Measurements from ENCODE around the gene ULBP3. TPM values are rescaled to one million over a fixed set of nuclear protein-coding genes. Genes with fewer than 3 reads are reported as not detected.

ULBP3 gene
- total RNA-seq, 1 experiment from 2014 or later: 4.0 TPM

DNA sequence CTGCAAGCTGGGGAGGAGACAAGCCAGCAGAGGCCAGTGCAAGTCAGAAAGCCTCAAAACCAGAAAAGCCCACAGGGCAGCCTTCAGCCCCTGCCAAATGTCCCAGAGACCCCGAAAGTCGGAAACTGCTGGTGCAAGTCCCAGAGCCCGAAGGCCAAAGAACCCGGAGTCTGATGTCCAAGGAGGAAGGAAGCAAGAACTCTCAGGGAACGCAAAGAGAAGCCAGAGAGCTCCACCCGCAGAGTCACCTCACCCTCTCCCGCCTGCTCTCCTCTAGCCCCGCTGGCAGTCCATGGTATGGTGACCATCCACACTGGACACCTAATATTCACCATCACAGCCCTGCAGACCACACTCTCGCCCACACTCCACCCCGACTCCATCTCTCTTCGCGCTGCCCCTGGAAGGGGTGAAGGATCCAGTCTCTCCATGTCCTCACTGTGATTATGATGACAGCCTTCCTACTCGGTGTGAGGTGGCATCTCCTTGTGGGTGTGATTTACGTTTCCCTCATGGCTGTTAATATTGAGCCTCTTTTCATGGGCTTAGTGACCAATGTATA lies 10.6 kb downstream of the ULBP3 start:
- H3K27me3 Mint-ChIP-seq (ENCODE audit: low read depth): peaks cover 29% of the 10 kb centered on the region
- no peaks in the 10 kb centered on the region for H3K36me3 Mint-ChIP-seq
- ChIA-PET POLR2A (no interaction called here), CTCF (no interaction called here)
- H3K9me3 Mint-ChIP-seq: peaks cover 21% of the 10 kb centered on the region
- DNase-seq (ENCODE audit: low spot score) (no peak), ATAC-seq (no peak)
- no peak overlapping the region for H3K27ac Mint-ChIP-seq
- no peak overlapping the region for H3K4me3 Mint-ChIP-seq
- no peaks in the 10 kb centered on the region for H3K4me1 Mint-ChIP-seq
- TF ChIP-seq TP53 (CRISPR knock-in tag; IDR thresholded peaks at IDR 0.05) (no peak), RORB (CRISPR knock-in tag; IDR thresholded peaks at IDR 0.05) (no peak), SP1 (CRISPR knock-in tag; conservative IDR thresholded peaks at IDR 0.05) (no peak), NFYB (CRISPR knock-in tag; conservative IDR thresholded peaks at IDR 0.05; ENCODE audit: low read depth) (no peak), FOXJ3 (CRISPR knock-in tag; IDR thresholded peaks at IDR 0.05; ENCODE audit: borderline replicate concordance) (no peak), NR1H2 (CRISPR knock-in tag; IDR thresholded peaks at IDR 0.05) (no peak), JAZF1 (CRISPR knock-in tag; IDR thresholded peaks at IDR 0.05) (no peak), GRHL2 (CRISPR knock-in tag; IDR thresholded peaks at IDR 0.05; ENCODE audit: insufficient replicate concordance, severe bottlenecking) (no peak), NR2C2 (CRISPR knock-in tag; IDR thresholded peaks at IDR 0.05) (no peak), CREB1 (CRISPR knock-in tag; IDR thresholded peaks at IDR 0.05) (no peak), PRDM15 (CRISPR knock-in tag; IDR thresholded peaks at IDR 0.05) (no peak), ARID4B (CRISPR knock-in tag; IDR thresholded peaks at IDR 0.05; ENCODE audit: borderline replicate concordance) (no peak)
- TF ChIP-seq, protein P1, sequence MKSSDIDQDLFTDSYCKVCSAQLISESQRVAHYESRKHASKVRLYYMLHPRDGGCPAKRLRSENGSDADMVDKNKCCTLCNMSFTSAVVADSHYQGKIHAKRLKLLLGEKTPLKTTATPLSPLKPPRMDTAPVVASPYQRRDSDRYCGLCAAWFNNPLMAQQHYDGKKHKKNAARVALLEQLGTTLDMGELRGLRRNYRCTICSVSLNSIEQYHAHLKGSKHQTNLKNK (CRISPR knock-in tag; IDR thresholded peaks at IDR 0.05): no peak

DNA sequence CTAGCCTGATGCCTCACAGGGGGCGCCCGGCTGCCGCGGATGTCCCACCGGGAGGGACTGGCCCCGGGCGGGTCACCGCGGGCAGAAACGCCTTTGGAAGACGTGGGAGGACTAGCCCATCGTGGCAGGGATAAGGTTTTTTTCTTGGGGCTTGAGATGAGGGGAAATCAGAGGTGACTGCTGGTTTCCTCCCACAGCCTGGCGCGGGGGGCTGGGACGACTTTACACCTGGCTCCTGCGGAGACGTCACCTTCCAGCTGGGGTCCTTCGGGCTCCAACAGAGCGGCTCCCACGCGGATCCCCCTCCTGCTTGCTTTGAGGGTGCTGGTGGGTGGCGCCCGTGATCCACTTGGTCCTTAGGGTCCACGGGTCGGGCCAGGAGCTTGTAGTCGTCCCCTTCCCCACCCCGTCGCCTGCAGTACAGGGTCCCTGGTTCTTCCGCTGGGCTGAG lies 11.4 kb downstream of the ULBP3 start:
- POLR2A ChIA-PET: no interaction called here
- Mint-ChIP-seq H3K36me3 (0 out of 2 replicates have a peak, but pooled peaks cover 2% of the 10 kb centered on the region), H3K4me3 (no peak overlapping the region), H3K27me3 (ENCODE audit: low read depth) (peaks cover 37% of the 10 kb centered on the region), H3K4me1 (no peaks in the 10 kb centered on the region), H3K9me3 (peaks cover 27% of the 10 kb centered on the region), H3K27ac (no peak overlapping the region)
- DNase-seq (ENCODE audit: low spot score) (no peak), ATAC-seq (no peak)
- CTCF ChIA-PET: no interaction called here
- no peak for TF ChIP-seq ZNF281 (CRISPR knock-in tag; IDR thresholded peaks at IDR 0.05)
- TF ChIP-seq MLX (CRISPR knock-in tag; IDR thresholded peaks at IDR 0.05): no peak
- TF ChIP-seq CBFB (CRISPR knock-in tag; IDR thresholded peaks at IDR 0.05; ENCODE audit: low read depth): no peak
- no peak for TF ChIP-seq ZNF532 (CRISPR knock-in tag; IDR thresholded peaks at IDR 0.05; ENCODE audit: borderline replicate concordance)
- TF ChIP-seq TEAD4 (CRISPR knock-in tag; IDR thresholded peaks at IDR 0.05): no peak
- TF ChIP-seq GABPB1 (CRISPR knock-in tag; IDR thresholded peaks at IDR 0.05): no peak
- TF ChIP-seq ZNF219 (CRISPR knock-in tag; IDR thresholded peaks at IDR 0.05; ENCODE audit: borderline replicate concordance): no peak
